H1 (cell line): ENCODE measurements around the gene LAMA3. TPM values are rescaled to one million over a fixed set of nuclear protein-coding genes. Genes with fewer than 3 reads are reported as not detected.
A peak's percentile ranks its signal among the peaks of the same experiment; 100 is the strongest.

Source experiments
- CTCF ChIA-PET: fragments of 300-600 bp; sonication (Branson Sonifier 250); formaldehyde crosslinking; loops from one replicate; lab custom pipeline; 2021; ENCODE audit not compliant: partially characterized antibody; lab: Charles Lee
- POLR2A ChIA-PET: fragments of 300-600 bp; sonication (Branson Sonifier 250); formaldehyde crosslinking; loops from one replicate; lab custom pipeline; 2021; ENCODE audit warnings: inconsistent platforms; ENCODE audit not compliant: partially characterized antibody; lab: Charles Lee
- DNase-seq, 2 experiments: peaks; one replicate each; pipeline versions ENCODE4 v3.0.0 to v3.0.0-alpha.2; 2010 to 2022; ENCODE audit warnings: low spot score in 2 of 2, low read depth in 1 of 2, mixed read lengths in 1 of 2
- FAIRE-seq: peaks from 2 replicates; lab custom pipeline; 2011; peaks lifted over from hg19 to GRCh38; lab: Jason Lieb, UNC
- H2AFZ ChIP-seq: 2 replicates; pipeline ENCODE4 v1.8.1; 2012; ENCODE audit warnings: low read length, inconsistent platforms
- H2AK5ac ChIP-seq: 2 replicates; pipeline ENCODE4 v1.6.1; 2013; ENCODE audit warnings: low read depth, low read length
- H2BK120ac ChIP-seq: replicated peaks from 2 replicates; pipeline ENCODE3; 2013; ENCODE audit warnings: low read depth, low read length, inconsistent platforms
- H2BK12ac ChIP-seq: 2 replicates; pipeline ENCODE4 v1.6.1; 2013; ENCODE audit warnings: low read depth, low read length
- H2BK15ac ChIP-seq: 2 replicates; pipeline ENCODE4 v1.6.1; 2013; ENCODE audit warnings: low read length
- H2BK20ac ChIP-seq: 2 replicates; pipeline ENCODE4 v1.6.1; 2013; ENCODE audit warnings: low read length
- H2BK5ac ChIP-seq: 2 replicates; pipeline ENCODE4 v1.6.1; 2013; ENCODE audit warnings: low read depth, low read length
- H3K14ac ChIP-seq: 2 replicates; pipeline ENCODE4 v1.6.1; 2013; ENCODE audit warnings: inconsistent platforms; ENCODE audit not compliant: insufficient read length
- H3K18ac ChIP-seq: 2 replicates; pipeline ENCODE4 v1.6.1; 2013; ENCODE audit warnings: low read length; ENCODE audit errors: extremely low read depth
- H3K23ac ChIP-seq: 2 replicates; pipeline ENCODE4 v1.6.1; 2013; ENCODE audit warnings: inconsistent platforms; ENCODE audit not compliant: insufficient read length
- H3K23me2 ChIP-seq: 2 replicates; pipeline ENCODE4 v1.6.1; 2013; ENCODE audit warnings: low read depth, low read length
- H3K27ac ChIP-seq: 2 replicates; pipeline ENCODE4 v1.6.1; 2011; ENCODE audit warnings: low read depth, low read length, inconsistent platforms
- H3K27me3 ChIP-seq, 4 experiments: replicated peaks in 1 of 4; 1 replicate in 1 of 4; 2 replicates in 3 of 4; pipeline versions ENCODE4 v1.6.1 to v1.8.1; 2011 to 2013; ENCODE audit warnings: low read length in 3 of 4, mild to moderate bottlenecking in 3 of 4, inconsistent platforms in 2 of 4, mixed read lengths in 2 of 4, moderate library complexity in 1 of 4; ENCODE audit not compliant: control insufficient read depth in 3 of 4, insufficient read depth in 3 of 4; ENCODE audit errors: extremely low read depth in 1 of 4
- H3K36me3 ChIP-seq, 4 experiments: 2 replicates each; pipeline versions ENCODE4 v1.6.1 to v1.8.1; 2011 to 2013; ENCODE audit warnings: mild to moderate bottlenecking in 4 of 4, low read length in 3 of 4, moderate library complexity in 2 of 4, control low read depth in 1 of 4, inconsistent platforms in 1 of 4; ENCODE audit not compliant: insufficient read depth in 4 of 4, control insufficient read depth in 2 of 4
- H3K4ac ChIP-seq: replicated peaks from 2 replicates; pipeline ENCODE3; 2013; ENCODE audit warnings: low read length, low read depth, mixed read lengths, inconsistent platforms; ENCODE audit not compliant: insufficient read length
- H3K4me1 ChIP-seq, 4 experiments: replicated peaks in 1 of 4; 1 replicate in 1 of 4; 2 replicates in 3 of 4; pipeline versions ENCODE4 v1.6.1 to v1.8.1; 2011 to 2013; ENCODE audit warnings: low read length in 3 of 4, inconsistent platforms in 2 of 4, mixed read lengths in 1 of 4; ENCODE audit not compliant: insufficient read depth in 4 of 4, control insufficient read depth in 3 of 4
- H3K4me2 ChIP-seq, 2 experiments: 2 replicates each; pipeline versions ENCODE4 v1.6.1 to v1.8.1; 2011 to 2013; ENCODE audit warnings: low read depth in 2 of 2, low read length in 2 of 2, control low read depth in 1 of 2, inconsistent platforms in 1 of 2, mild to moderate bottlenecking in 1 of 2; ENCODE audit not compliant: insufficient read depth in 1 of 2
- H3K4me3 ChIP-seq, 4 experiments: fragments of 200-600, 300-600 bp in 1 of 4; sonication (generic), shearing (Covaris generic), sonication (Bioruptor Twin) in 1 of 4; 2 replicates each; pipeline versions ENCODE4 v1.5.1 to v1.8.1; 2011 to 2016; ENCODE audit warnings: low read length in 4 of 4, low read depth in 3 of 4, control low read depth in 2 of 4, inconsistent platforms in 2 of 4, mild to moderate bottlenecking in 2 of 4, mixed read lengths in 1 of 4, moderate library complexity in 1 of 4; ENCODE audit not compliant: insufficient read depth in 2 of 4; ENCODE audit errors: extremely low read depth in 1 of 4
- H3K56ac ChIP-seq: replicated peaks from 2 replicates; pipeline ENCODE3; 2013; ENCODE audit warnings: low read depth, mild to moderate bottlenecking, mixed read lengths, low read length, inconsistent platforms; ENCODE audit not compliant: insufficient read length
- H3K79me1 ChIP-seq: 2 replicates; pipeline ENCODE4 v1.6.1; 2013; ENCODE audit warnings: low read depth, low read length, control low read depth
- H3K79me2 ChIP-seq, 2 experiments: 2 replicates each; pipeline versions ENCODE4 v1.6.1 to v1.8.1; 2012 to 2013; ENCODE audit warnings: low read length in 2 of 2, mild to moderate bottlenecking in 2 of 2, inconsistent platforms in 1 of 2; ENCODE audit not compliant: insufficient read depth in 2 of 2, control insufficient read depth in 1 of 2
- H3K9ac ChIP-seq, 4 experiments: replicated peaks in 1 of 4; 1 replicate in 1 of 4; 2 replicates in 3 of 4; pipeline versions ENCODE4 v1.6.1 to v1.8.1; 2011 to 2013; ENCODE audit warnings: low read depth in 3 of 4, low read length in 3 of 4, control low read depth in 2 of 4, mild to moderate bottlenecking in 2 of 4, moderate library complexity in 2 of 4, inconsistent platforms in 1 of 4; ENCODE audit errors: extremely low read depth in 1 of 4
- H3K9me3 ChIP-seq, 2 experiments: 2 replicates each; pipeline versions ENCODE4 v1.6.1 to v1.8.1; 2012 to 2013; ENCODE audit warnings: mild to moderate bottlenecking in 2 of 2, moderate library complexity in 2 of 2, control low read depth in 1 of 2, inconsistent platforms in 1 of 2, low read depth in 1 of 2, low read length in 1 of 2, mixed read lengths in 1 of 2; ENCODE audit not compliant: insufficient read depth in 2 of 2
- H4K20me1 ChIP-seq, 2 experiments: replicated peaks in 1 of 2; 2 replicates each; pipeline versions ENCODE3 to v1.8.1; 2011 to 2013; ENCODE audit warnings: inconsistent platforms in 2 of 2, low read length in 2 of 2, mild to moderate bottlenecking in 1 of 2; ENCODE audit not compliant: insufficient read depth in 2 of 2, control insufficient read depth in 1 of 2
- H4K5ac ChIP-seq: 2 replicates; pipeline ENCODE4 v1.6.1; 2013; ENCODE audit warnings: low read length, low read depth, mixed read lengths, inconsistent platforms; ENCODE audit not compliant: insufficient read length
- H4K8ac ChIP-seq: 2 replicates; pipeline ENCODE4 v1.8.0; 2013; ENCODE audit warnings: mild to moderate bottlenecking, moderate library complexity, low read length, inconsistent platforms; ENCODE audit not compliant: insufficient read depth; ENCODE audit errors: extremely low read depth
- H4K91ac ChIP-seq: replicated peaks from 2 replicates; pipeline ENCODE3; 2013; ENCODE audit warnings: low read length, mixed read lengths, inconsistent platforms; ENCODE audit not compliant: insufficient read length
- CBX8 ChIP-seq: fragments of 300-800, 300-1000 bp; sonication (generic); IDR thresholded peaks from 2 replicates; pipeline ENCODE4 v1.7.1; 2016; ENCODE audit warnings: low read depth, low read length, borderline replicate concordance
- GTF2F1 ChIP-seq: IDR thresholded peaks from 2 replicates; pipeline ENCODE4 v1.6.1; 2012; ENCODE audit warnings: low read depth, low read length, improper control_type of control experiment, borderline replicate concordance
- SUZ12 ChIP-seq: fragments of 200-600 bp; sonication (generic); IDR thresholded peaks from 2 replicates; pipeline ENCODE4 v1.6.1; 2012; ENCODE audit warnings: mild to moderate bottlenecking, inconsistent platforms, low read length, moderate library complexity, mixed read lengths
- TBP ChIP-seq: IDR thresholded peaks from 2 replicates; pipeline ENCODE4 v1.6.1; 2011; ENCODE audit warnings: low read depth, low read length, improper control_type of control experiment
- WGBS, 2 experiments: shearing (Covaris generic) in 1 of 2; methylation state at CpG; one replicate each; pipeline versions ENCODE4 v1.1.6 to v1.1.7; 2013 to 2015; ENCODE audit warnings: low lambda C conversion rate in 2 of 2, mixed read lengths in 2 of 2, inconsistent platforms in 1 of 2, low coverage in 1 of 2, missing lambda C conversion rate in 1 of 2; ENCODE audit not compliant: insufficient replicate concordance in 2 of 2, insufficient coverage in 1 of 2, insufficient read length in 1 of 2; ENCODE audit errors: extremely low coverage in 1 of 2, missing lambda C conversion rate in 1 of 2; 5-methylcytosine and 5-hydroxymethylcytosine counted together
- polyA plus RNA-seq, 7 experiments: library from polyadenylated mRNA; depleted of rRNA in 3 of 7; stranded (reverse) in 5 of 7; unstranded in 2 of 7; fragments of >200 nt in 5 of 7; fragments of 200-250 nt in 2 of 7; gene quantifications; 1 replicate in 5 of 7; 2 replicates in 1 of 7; 4 replicates in 1 of 7; pipeline versions ENCODE4 v1.2.1 to v1.2.3, GENCODE V29; 2011 to 2013; ENCODE audit warnings: missing spikeins in 2 of 7, mixed read lengths in 2 of 7
- total RNA-seq: library from RNA; stranded (reverse); fragmentation: NEBNext Ultra II Directional; extraction: Animal tissue kit (Norgen Biotek cat#: 25700); gene quantifications from 2 replicates; pipeline ENCODE4 v1.2.1, GENCODE V29; 2021

The LAMA3 gene
- total and polyA plus RNA-seq, 2 of the 8 experiments (the other 6 are each of a cell fraction or from before 2014, with no cell fraction given) = 0.76 to 5.0 TPM

- FAIRE-seq = no peak
- H4K5ac ChIP-seq = no peak overlapping the region
- CTCF ChIA-PET = no interaction called here
These were observed 254.8 kb downstream of the LAMA3 start for GRCh38 chr18:23943903-23944624.

More at GRCh38 chr18:23943903-23944624, 254.8 kb downstream of the LAMA3 start:
- H3K79me2 ChIP-seq = no peaks in the 10 kb centered on the region
- no peak overlapping the region for H3K23ac ChIP-seq
- no peaks in the 10 kb centered on the region for H3K9me3 ChIP-seq
- POLR2A ChIA-PET = no interaction called here
- H3K27ac ChIP-seq = no peak overlapping the region
- no peak overlapping the region for H3K4me2 ChIP-seq
- no peak overlapping the region for H3K4ac ChIP-seq
- H2BK15ac ChIP-seq = no peak overlapping the region; the same call in 1 of the 2 replicates
- no peak overlapping the region; the same call in 1 of the 2 replicates for H2BK5ac ChIP-seq
- DNase-seq = no peak
- no peak overlapping the region for H4K91ac ChIP-seq
- H3K4me1 ChIP-seq = no peaks in the 10 kb centered on the region; a peak in 1 of 7 replicates
- no peak overlapping the region for H4K8ac ChIP-seq
- no peaks in the 10 kb centered on the region for H3K79me1 ChIP-seq
- H3K36me3 ChIP-seq = no peaks in the 10 kb centered on the region
- H4K20me1 ChIP-seq = no peaks in the 10 kb centered on the region
- H3K27me3 ChIP-seq = no peaks in the 10 kb centered on the region
- H2BK12ac ChIP-seq = peak overlapping the region; percentile 71; the same call in 1 of the 2 replicates
- H3K18ac ChIP-seq = no peak overlapping the region
- no peak overlapping the region for H3K4me3 ChIP-seq
- H3K56ac ChIP-seq = no peak overlapping the region
- no peak for TF ChIP-seq CBX8
- TF ChIP-seq GTF2F1 = no peak
- TF ChIP-seq SUZ12 = no peak
- TF ChIP-seq TBP = no peak
- TF ChIP-seq, all 59 proteins: peak for 0
- no peak overlapping the region for H2AFZ ChIP-seq
- H3K23me2 ChIP-seq = no peaks in the 10 kb centered on the region; the same call in 1 of the 2 replicates
- H2AK5ac ChIP-seq = no peak overlapping the region; the same call in 1 of the 2 replicates
- H2BK20ac ChIP-seq = no peak overlapping the region; the same call in 1 of the 2 replicates
- no peak overlapping the region for H2BK120ac ChIP-seq
- no peak overlapping the region for H3K9ac ChIP-seq
- 91% methylated on average over 7 of the region's 7 CpGs; no CpG with 5 or more reads in 1 of the 2 experiments for WGBS, 2 experiments
- H3K14ac ChIP-seq = no peak overlapping the region
